Mucosa of stomach (tissue), 1 donor: ENCODE measurements around the gene IRF9.

Source experiments
- H3K27me3 ChIP-seq: one replicate; pipeline ENCODE4 v1.7.0; 2013; ENCODE audit warnings: mild to moderate bottlenecking, low read length; ENCODE audit not compliant: control insufficient read depth, insufficient read depth
- H3K36me3 ChIP-seq: one replicate; pipeline ENCODE4 v1.7.0; 2013; ENCODE audit warnings: low read length; ENCODE audit not compliant: control insufficient read depth, insufficient read depth
- H3K4me1 ChIP-seq: one replicate; pipeline ENCODE4 v1.7.0; 2013; ENCODE audit warnings: mild to moderate bottlenecking, low read length; ENCODE audit not compliant: control insufficient read depth, insufficient read depth
- H3K4me3 ChIP-seq: one replicate; pipeline ENCODE4 v1.7.0; 2013; ENCODE audit warnings: low read length
- H3K9ac ChIP-seq: one replicate; pipeline ENCODE4 v1.7.0; 2013; ENCODE audit warnings: mild to moderate bottlenecking, low read length, moderate library complexity
- H3K9me3 ChIP-seq: one replicate; pipeline ENCODE4 v1.7.0; 2013; ENCODE audit warnings: mild to moderate bottlenecking, low read length, moderate library complexity; ENCODE audit not compliant: control insufficient read depth
- donor health status: Pancreatic carcinoma.

Gene IRF9

DNA sequence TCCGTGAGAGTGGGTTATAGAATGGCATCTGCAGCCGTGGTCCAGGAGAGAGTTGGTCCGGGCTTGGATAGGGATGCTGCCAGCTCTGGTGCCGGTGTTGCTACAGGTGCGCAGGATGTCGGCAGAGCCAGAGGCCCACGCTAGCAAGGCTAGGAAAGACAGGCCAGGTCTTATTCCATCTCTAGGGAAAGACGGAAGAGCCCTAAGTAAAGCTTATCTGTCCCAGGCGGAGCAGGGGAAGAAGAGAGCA is 25.6 kb upstream of the IRF9 start:
- peak overlapping the region; percentile 67 for H3K9ac ChIP-seq
- peak overlapping the region; percentile 20 for H3K4me3 ChIP-seq
- H3K27me3 ChIP-seq, result no peaks in the 10 kb centered on the region
- no peaks in the 10 kb centered on the region for H3K9me3 ChIP-seq
- no peaks in the 10 kb centered on the region for H3K36me3 ChIP-seq
- H3K4me1 ChIP-seq, result peaks cover 29% of the 10 kb centered on the region

DNA sequence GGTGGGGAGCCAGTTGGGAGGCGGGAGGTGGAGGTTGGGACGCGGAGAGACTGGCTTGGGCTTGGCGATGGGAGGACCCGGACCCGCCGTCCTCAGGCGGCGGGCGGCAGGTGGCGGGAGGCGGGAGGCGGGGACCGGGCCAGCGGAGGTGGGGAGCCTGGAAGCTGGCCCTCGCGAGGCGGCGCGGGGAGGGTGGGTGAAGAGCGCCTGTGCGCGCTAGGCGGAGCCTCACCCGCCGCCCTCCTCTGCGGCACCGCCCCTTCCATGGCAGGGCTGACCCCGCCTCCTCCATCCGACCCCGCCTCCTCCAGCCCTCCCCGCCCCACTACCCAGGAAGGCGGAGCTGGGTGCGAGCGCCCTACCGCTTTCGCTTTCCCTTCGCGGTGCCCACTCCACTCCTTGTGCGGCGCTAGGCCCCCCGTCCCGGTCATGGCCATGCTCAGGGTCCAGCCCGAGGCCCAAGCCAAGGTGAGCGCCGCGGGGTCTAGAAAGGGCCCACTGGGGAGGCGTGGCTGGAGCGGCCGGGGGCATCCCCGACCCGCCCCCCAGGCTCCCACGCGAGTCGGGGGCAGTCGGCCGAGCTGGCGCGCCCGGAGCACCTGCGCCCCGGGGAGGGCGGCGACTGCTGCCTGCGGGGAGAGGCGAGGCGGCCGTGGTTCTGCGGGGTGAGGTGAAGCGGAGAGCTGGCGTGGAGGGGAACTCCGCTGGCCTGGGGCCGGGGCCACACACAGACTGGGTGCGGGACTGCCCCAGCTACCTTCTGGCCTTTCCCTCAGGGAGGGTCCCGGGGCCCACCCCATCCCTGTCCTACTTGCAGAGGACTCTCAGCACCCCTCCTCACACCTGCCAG is 25.0 kb upstream of the IRF9 start, which contains the start of gene PSME1:
Gene PSME1, plus strand, starts transcription at position 361 of the 850 bp plus-strand sequence. Its CDS starts 69 bp downstream, at position 430.
- Histone ChIP-seq H3K4me1 (peaks cover 29% of the 10 kb centered on the region), H3K36me3 (no peaks in the 10 kb centered on the region), H3K9ac (peak within 1 kb of the TSS; percentile 87), H3K4me3 (peak within 1 kb of the TSS; percentile 33), H3K27me3 (no peaks in the 10 kb centered on the region), H3K9me3 (no peaks in the 10 kb centered on the region)

DNA sequence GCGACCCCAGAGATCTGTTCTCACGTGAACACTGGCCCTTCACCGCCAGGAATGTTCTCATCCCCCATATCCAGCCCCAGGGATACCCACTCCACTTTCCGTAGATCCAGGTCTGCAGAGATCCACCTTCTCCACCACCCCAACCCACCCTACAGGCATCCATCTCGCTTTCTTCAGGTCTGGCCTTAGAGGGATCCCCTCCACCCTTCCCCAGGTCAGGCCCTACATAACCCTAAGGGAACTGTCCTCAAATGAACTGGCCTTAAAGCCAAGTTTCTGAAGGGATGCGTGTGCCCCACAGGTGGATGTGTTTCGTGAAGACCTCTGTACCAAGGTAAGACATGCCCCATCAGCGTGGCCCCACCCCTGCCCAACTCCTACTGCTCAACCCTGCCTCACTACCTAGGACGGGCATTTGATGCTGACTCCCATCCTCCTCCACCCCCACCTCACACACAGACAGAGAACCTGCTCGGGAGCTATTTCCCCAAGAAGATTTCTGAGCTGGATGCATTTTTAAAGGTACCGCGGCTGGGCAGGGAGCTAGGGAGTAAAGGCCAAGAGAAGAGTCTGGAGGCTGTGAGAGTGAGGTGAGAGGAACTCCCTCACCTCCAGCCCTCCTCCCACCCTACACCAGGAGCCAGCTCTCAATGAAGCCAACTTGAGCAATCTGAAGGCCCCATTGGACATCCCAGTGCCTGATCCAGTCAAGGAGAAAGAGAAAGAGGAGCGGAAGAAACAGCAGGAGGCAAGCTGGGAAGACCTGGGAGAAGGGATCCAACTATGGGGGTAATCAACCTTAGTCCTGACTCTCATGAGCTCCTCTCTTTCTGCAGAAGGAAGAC is 24.2 kb upstream of the IRF9 start:
- H3K9ac ChIP-seq, result peak overlapping the region; percentile 87
- no peaks in the 10 kb centered on the region for H3K9me3 ChIP-seq
- H3K4me1 ChIP-seq, result peaks cover 31% of the 10 kb centered on the region
- H3K4me3 ChIP-seq, result peak overlapping the region; percentile 33
- no peaks in the 10 kb centered on the region for H3K27me3 ChIP-seq
- H3K36me3 ChIP-seq, result no peaks in the 10 kb centered on the region

DNA sequence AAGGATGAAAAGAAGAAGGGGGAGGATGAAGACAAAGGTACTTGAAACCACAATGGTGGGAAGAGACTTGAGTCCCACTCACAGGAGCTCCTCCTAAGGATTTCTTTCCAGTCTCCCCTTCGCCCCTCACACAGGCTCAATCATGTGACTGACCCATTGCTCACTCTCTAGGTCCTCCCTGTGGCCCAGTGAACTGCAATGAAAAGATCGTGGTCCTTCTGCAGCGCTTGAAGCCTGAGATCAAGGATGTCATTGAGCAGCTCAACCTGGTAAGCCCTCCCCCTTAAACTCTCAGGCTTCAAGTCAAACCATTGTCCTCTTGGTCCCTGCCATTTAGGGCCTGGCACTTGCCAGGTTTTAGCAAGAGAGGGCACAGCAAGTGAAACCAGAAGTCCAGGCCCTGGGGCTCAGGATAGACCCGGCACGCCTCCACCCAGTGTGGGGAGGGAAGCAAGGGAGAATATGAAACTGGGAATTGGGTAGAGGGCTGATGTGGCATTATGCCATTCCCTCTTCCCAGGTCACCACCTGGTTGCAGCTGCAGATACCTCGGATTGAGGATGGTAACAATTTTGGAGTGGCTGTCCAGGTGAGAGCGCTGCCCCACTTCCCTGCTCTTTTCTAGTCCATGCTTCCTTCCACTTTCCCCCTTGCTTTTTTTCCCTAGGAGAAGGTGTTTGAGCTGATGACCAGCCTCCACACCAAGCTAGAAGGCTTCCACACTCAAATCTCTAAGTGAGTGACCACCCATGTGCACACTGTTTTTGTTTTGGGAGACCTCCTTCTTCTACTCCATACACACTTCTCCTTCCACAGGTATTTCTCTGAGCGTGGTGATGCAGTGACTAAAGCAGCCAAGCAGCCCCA is 23.3 kb upstream of the IRF9 start:
- Histone ChIP-seq H3K4me1 (peaks cover 32% of the 10 kb centered on the region), H3K9me3 (no peaks in the 10 kb centered on the region), H3K27me3 (no peaks in the 10 kb centered on the region), H3K9ac (no peak overlapping the region), H3K36me3 (no peaks in the 10 kb centered on the region), H3K4me3 (no peak overlapping the region)

DNA sequence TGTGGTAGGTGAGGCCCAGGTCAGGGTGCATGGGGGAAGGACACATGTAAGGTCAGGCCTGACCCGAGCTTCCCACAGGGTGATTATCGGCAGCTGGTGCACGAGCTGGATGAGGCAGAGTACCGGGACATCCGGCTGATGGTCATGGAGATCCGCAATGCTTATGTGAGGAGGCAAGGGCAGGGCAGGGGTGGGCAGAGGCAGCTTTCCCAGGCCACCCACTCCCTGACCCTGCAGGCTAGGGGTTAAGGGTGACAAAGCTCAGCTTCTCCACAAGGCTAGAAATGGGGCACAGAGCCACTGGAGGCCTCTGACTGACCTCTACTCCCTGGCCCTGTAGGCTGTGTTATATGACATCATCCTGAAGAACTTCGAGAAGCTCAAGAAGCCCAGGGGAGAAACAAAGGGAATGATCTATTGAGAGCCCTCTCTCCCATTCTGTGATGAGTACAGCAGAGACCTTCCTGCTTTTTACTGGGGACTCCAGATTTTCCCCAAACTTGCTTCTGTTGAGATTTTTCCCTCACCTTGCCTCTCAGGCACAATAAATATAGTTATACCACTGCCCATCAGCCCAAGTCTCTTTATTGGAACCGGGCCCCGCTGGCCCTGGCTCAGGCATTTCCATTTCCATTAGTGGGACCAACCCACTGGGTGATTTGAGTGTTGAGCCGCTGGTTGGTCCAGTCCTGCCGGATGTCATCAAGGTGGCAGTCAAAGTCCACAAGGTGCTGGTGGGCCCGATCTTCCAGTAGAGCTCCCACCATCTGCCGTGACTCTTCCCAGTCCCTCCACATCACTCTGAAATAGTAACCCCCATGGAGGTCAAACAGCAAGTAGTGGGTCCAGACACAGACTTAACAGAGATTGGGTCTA is 22.4 kb upstream of the IRF9 start:
- Histone ChIP-seq H3K36me3 (peaks cover 3% of the 10 kb centered on the region), H3K4me3 (no peak overlapping the region), H3K9me3 (no peaks in the 10 kb centered on the region), H3K4me1 (peaks cover 32% of the 10 kb centered on the region), H3K9ac (no peak overlapping the region), H3K27me3 (no peaks in the 10 kb centered on the region)

DNA sequence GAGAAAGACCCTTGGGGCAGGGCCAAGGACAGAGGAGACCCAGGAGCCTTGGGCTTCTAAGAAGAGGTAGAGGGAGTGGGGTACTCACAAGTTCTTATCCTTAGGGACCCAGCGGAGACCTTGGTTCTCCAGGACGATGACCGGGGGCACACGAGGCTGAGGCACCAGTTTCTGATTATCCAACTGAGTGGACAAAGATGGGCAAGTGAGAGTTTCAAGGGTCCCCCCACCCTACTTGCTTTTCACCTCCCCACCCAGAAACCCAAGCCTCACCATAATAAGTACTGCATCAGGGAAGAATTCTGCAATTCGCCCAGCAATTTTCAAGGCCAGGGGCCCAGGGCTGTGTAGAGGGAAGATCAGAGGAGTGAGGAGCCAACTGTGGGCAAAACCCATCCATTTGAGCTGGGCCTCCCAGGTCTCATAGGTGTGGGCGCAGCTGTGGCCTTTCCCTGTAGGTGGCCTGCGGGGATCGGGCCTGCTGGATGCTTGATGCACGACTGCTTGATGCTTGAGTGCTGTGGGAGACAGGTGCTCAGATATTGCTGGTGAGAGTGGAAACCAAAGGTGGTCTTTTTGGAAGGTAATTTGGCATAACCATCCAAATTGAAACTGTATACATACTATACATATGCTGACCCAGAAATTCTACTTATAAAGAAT is 21.7 kb upstream of the IRF9 start:
- H3K27me3 ChIP-seq, result no peaks in the 10 kb centered on the region
- H3K4me3 ChIP-seq, result no peak overlapping the region
- no peaks in the 10 kb centered on the region for H3K9me3 ChIP-seq
- H3K4me1 ChIP-seq, result peaks cover 32% of the 10 kb centered on the region
- H3K9ac ChIP-seq, result no peak overlapping the region
- H3K36me3 ChIP-seq, result peaks cover 9% of the 10 kb centered on the region

DNA sequence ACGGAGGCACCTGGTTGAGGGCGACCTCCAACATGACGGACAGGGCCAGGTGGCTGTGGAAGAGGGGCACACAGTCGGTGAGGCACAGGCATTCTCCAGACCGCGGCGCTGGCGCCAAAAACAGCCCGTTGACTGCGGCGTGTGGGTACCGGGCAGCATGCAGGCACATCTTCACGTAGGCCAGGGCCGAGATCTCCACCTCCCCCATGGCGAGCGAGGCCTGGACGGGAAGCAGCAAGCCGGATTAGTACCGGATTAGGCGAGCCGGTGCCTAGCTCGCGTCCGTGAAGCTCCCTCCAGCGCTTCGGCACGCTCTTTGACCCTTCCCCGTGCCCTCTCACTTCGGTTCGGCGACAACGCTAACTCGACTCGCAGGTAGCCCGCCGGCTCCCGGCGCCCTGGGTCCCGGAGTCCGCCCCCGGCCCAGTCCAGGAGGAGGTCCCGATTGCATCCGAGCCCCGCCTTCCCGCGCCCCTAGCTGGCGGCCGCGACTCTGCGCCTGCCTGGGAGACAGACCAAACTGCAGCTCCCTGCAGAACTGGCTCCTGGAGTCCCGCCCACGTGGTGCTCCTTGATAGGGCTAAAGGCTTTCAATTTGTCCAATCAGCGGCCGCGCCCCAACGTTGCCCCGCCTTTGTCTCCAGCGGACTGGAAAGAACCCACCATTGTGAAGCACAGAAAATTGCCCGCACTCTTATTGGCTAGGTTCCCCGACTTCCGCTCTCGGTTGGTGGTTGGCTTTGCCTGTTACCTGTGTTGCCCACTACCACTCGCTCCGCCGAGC is 19.8 kb upstream of the IRF9 start, which contains the start of gene EMC9:
Gene EMC9, minus strand, starts transcription at position 495 of the 784 bp plus-strand sequence. Its CDS starts 287 bp downstream, at position 208.
- H3K9ac ChIP-seq, result peak within 1 kb of the TSS; percentile 74
- H3K9me3 ChIP-seq, result no peaks in the 10 kb centered on the region
- H3K27me3 ChIP-seq, result no peaks in the 10 kb centered on the region
- peaks cover 9% of the 10 kb centered on the region for H3K36me3 ChIP-seq
- peaks cover 38% of the 10 kb centered on the region for H3K4me1 ChIP-seq
- peak within 1 kb of the TSS; percentile 79 for H3K4me3 ChIP-seq

DNA sequence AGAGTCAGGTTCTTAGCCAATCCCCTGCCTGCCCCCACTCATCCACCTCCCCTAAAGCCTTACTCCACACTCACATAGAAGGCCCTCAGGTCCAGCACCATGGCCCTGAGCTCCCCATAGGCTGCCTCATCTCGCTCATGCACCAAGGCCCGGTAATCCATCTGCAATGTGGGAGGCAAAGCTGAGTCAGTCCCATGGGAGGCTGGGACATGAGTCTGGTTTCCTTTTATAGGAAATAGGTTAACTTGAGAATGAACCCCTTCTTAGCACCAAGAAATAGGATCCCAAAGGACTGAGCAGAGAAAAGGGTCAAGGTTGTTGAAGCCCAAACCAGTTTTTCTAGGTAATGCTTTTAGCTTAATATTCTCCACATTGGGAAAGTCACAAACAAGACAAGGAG is 17.6 kb upstream of the IRF9 start:
- Histone ChIP-seq H3K36me3 (peaks cover 9% of the 10 kb centered on the region), H3K27me3 (no peaks in the 10 kb centered on the region), H3K4me3 (no peak overlapping the region), H3K4me1 (peaks cover 28% of the 10 kb centered on the region), H3K9ac (no peak overlapping the region), H3K9me3 (no peaks in the 10 kb centered on the region)

DNA sequence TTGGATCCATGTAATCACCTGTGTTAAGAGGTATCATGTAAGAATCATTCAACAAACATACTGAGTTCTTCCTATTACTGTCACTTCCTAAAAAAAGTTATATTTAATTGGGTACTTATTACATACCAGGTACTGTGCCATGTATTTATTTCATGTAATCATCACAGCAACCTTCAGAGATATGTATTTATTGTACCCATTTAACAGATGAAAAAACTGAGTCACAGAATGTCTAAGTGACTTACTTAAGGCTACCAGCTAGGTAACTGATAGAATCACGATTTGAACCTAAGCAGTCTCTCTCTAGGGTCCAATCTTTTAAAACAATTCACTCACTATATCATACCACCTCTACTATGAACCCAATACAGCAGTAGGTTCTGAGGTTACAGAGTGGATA is 16.6 kb upstream of the IRF9 start:
- Histone ChIP-seq H3K4me3 (no peak overlapping the region), H3K36me3 (peaks cover 9% of the 10 kb centered on the region), H3K9me3 (no peaks in the 10 kb centered on the region), H3K27me3 (no peaks in the 10 kb centered on the region), H3K9ac (no peak overlapping the region), H3K4me1 (peaks cover 27% of the 10 kb centered on the region)

DNA sequence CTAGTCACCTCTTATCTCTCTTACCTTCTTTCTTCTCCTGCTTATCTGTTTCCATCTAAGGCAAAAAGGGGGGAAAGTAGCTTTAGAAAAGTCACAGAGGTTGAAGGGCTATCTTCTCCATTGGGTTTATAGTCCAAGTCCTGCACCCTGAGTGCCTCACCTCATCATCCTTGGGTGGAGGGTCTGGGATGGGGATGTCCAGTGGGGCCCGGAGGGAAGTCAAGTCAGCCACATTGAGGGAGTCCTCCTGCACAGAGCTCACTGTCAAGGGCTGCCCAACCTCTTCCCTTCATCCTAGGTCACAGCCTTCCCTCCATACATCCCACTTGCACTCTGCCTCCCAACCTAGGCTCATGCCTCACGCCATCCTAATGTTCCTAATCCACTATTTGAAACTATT is 15.8 kb upstream of the IRF9 start:
- Histone ChIP-seq H3K36me3 (peaks cover 9% of the 10 kb centered on the region), H3K4me3 (peak overlapping the region; percentile 76), H3K4me1 (peaks cover 24% of the 10 kb centered on the region), H3K9me3 (no peaks in the 10 kb centered on the region), H3K27me3 (no peaks in the 10 kb centered on the region), H3K9ac (peak overlapping the region; percentile 74)
